ENCODE results near the gene EPS8L3. TPM values are rescaled to one million over a fixed set of nuclear protein-coding genes. Genes with fewer than 3 reads are reported as not detected.

Gene EPS8L3
- total and polyA plus RNA-seq, 9 of the 15 experiments (the other 6 are each of a cell fraction or from before 2014, with no cell fraction given), result 0.09 to 0.42 (median 0.14) TPM; not detected in 5

DNA sequence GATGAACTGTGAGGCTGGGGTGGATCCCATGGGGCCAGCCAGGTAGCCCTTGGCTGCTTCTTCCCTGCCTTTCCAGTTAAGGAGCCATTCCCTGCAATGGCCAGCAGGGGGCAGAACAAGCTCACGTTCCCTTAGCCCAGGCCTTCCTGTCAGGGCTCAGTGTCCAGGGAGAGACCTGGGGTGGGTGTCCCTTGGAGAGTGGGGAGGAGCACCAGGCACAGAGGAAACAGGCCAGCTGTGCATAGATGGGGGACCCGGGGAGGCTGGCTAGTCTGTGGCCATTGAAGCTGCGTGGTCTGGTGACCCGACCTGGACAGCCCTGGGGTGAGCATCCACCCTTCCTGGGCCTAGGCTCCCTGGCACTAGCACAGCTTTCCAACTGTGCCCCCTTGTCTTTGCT is 13.2 kb upstream of the EPS8L3 start (continued):
- TF ChIP-seq BRF2 (IDR thresholded peaks at IDR 0.05; ENCODE audit: borderline replicate concordance, insufficient read depth, insufficient read length), result no peak
- no peak for TF ChIP-seq SNRNP70 (optimal IDR thresholded peaks at IDR 0.05; ENCODE audit: low read depth, low read length)
- TF ChIP-seq SFPQ (IDR thresholded peaks at IDR 0.05; ENCODE audit: low read depth, low read length), result no peak
- TF ChIP-seq KDM1A (IDR thresholded peaks at IDR 0.05), result no peak
- TF ChIP-seq ZNF766 (CRISPR knock-in tag; conservative IDR thresholded peaks at IDR 0.05), result no peak
- TF ChIP-seq MEF2A (IDR thresholded peaks at IDR 0.05; ENCODE audit: control insufficient read depth, low read depth, low read length), result no peak
- no peak for TF ChIP-seq ZC3H11A (IDR thresholded peaks at IDR 0.05; ENCODE audit: low read depth, low read length)
- TF ChIP-seq ZNF184 (CRISPR knock-in tag; IDR thresholded peaks at IDR 0.05), result no peak
- no peak for TF ChIP-seq ZKSCAN8 (CRISPR knock-in tag; IDR thresholded peaks at IDR 0.05)
- TF ChIP-seq ZNF507 (tag; conservative IDR thresholded peaks at IDR 0.05), result no peak
- no peak for TF ChIP-seq ZNF282 (CRISPR knock-in tag; IDR thresholded peaks at IDR 0.05)
- no peak for TF ChIP-seq TRIM24 (IDR thresholded peaks at IDR 0.05)
- TF ChIP-seq ZNF174 (CRISPR knock-in tag; IDR thresholded peaks at IDR 0.05), result no peak
- TF ChIP-seq, protein P1, sequence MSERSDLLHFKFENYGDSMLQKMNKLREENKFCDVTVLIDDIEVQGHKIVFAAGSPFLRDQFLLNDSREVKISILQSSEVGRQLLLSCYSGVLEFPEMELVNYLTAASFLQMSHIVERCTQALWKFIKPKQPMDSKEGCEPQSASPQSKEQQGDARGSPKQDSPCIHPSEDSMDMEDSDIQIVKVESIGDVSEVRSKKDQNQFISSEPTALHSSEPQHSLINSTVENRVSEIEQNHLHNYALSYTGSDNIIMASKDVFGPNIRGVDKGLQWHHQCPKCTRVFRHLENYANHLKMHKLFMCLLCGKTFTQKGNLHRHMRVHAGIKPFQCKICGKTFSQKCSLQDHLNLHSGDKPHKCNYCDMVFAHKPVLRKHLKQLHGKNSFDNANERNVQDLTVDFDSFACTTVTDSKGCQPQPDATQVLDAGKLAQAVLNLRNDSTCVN (CRISPR knock-in tag; IDR thresholded peaks at IDR 0.05), result 0 out of 2 replicates have a peak, but pooled peaks have one; percentile 9
- no peak for TF ChIP-seq C11orf30 (IDR thresholded peaks at IDR 0.05; ENCODE audit: low read depth)
- no peak for TF ChIP-seq RBFOX2 (IDR thresholded peaks at IDR 0.05; ENCODE audit: low read depth, low read length)
- no peak for TF ChIP-seq ZNF146 (CRISPR knock-in tag; IDR thresholded peaks at IDR 0.05; ENCODE audit: unreplicated experiment)
- no peak for TF ChIP-seq RBBP5 (IDR thresholded peaks at IDR 0.05; ENCODE audit: borderline replicate concordance, insufficient read depth, low read length, poor library complexity, severe bottlenecking)
- no peak for TF ChIP-seq PHF20 (IDR thresholded peaks at IDR 0.05; ENCODE audit: partially characterized antibody)
- TF ChIP-seq JUN (IDR thresholded peaks at IDR 0.05; ENCODE audit: borderline replicate concordance, low read depth, low read length), result 0 out of 2 replicates have a peak, but pooled peaks have one; percentile 30
- TF ChIP-seq JUN (CRISPR knock-in tag; IDR thresholded peaks at IDR 0.05; ENCODE audit: borderline replicate concordance), result no peak
- TF ChIP-seq ZNF644 (tag; IDR thresholded peaks at IDR 0.05; ENCODE audit: low read depth), result no peak
- TF ChIP-seq ZNF586 (CRISPR knock-in tag; conservative IDR thresholded peaks at IDR 0.05), result no peak
